Measurements from ENCODE around the gene APOA1. TPM values are rescaled to one million over a fixed set of nuclear protein-coding genes. Genes with fewer than 3 reads are reported as not detected.

APOA1 gene
- polyA plus RNA-seq, 4 donors: 99.5 to 171 (median 133) TPM

DNA sequence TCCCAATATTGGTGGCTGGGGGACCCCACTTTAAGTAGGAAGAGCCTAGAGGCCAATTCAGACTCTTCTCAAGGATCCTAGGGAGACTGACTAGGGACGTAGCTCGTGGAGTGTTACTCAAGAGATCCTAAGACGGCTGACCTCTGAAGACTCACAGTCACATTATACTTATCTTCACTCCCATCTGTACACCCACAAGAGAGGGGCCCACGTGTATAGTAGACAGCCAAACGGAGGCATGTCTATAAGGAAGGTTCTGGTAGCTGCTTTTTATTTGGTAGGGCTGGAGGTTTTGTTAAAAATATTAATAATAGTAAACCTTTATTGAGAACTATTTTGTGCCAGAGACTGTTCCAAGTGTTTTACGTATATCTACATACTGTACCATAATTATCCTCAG lies 22.9 kb upstream of the APOA1 start:
- no peak for DNase-seq (ENCODE audit: low read depth in 4 of 4, low spot score in 2 of 4)

DNA sequence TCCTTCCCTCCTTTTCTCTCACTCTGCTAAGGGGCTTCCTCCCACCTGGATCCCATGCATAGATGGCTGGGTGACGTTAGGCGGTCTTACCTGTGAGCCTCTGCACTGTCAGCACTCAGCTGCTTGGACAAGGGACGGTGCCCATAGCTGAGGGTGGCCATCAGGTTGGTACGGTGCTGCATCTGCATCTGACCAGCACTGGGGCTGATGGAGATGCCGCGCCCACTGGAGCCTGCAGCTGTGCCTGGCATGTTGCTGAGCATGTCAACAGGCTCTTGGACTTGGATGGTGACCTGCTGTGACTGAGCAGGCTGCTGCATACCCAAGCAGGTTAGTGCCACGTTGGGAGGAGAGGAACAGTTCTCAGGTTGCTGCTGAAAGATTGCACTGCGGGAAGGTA lies 21.8 kb upstream of the APOA1 start:
- DNase-seq (ENCODE audit: low read depth in 4 of 4, low spot score in 2 of 4): no peak

GRCh38 chr11:116857936-116858335 lies 20.5 kb upstream of the APOA1 start:
- no peak for DNase-seq (ENCODE audit: low read depth in 4 of 4, low spot score in 2 of 4)

- DNase-seq (ENCODE audit: low read depth in 4 of 4, low spot score in 2 of 4): no peak
Measured at GRCh38 chr11:116857316-116857715, 19.9 kb upstream of the APOA1 start.

DNA sequence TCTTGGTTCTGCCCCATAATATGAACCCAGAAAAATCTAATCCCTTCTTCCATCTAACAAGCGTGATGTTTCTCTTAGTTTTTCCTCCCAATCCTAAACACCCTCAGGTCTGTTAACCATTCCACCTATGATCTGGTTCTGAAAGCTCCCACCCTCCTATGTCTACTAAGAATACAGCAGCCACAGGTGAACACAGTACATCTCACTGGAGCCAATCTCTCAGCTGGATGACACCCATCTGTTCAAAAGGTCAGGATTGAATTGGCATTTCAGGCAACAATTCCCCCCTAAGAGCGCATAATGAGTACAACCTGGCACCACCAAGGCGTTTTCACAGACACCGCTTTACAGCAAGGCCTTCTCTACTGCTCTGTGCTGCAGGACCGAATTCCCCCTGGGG lies 19.0 kb upstream of the APOA1 start:
- no peak for DNase-seq (ENCODE audit: low read depth in 4 of 4, low spot score in 2 of 4)

- DNase-seq (ENCODE audit: low read depth in 4 of 4, low spot score in 2 of 4): no peak
Measured at GRCh38 chr11:116855413-116855812, 18.0 kb upstream of the APOA1 start.

DNA sequence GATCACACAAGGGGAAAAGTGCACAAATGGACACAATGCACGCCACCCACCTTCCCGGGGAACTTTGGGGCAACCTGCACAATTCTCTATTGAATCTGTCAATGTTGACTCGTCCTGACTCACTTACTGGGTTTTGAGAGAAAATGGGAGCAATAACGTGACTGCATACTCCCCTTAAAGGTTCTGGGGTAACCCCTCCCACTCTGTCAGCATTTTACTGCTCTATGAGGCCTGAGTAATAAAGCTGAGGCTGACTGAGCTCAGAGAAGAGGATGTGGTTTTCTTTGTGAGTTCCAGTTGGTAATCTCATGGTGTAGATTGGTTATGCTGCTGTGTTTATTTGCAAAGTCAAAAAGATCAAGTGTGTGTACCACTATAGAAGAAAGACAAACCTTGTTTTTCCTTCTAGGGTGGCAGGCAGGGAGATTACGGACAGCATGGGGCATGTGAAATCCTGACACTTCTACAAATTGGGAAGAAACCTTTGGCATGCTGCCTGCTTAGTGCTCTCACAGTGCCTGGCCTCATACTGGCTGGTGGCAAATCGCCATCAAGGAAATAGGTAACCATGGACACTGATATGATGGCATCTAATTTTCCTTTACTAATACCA lies 16.1 kb upstream of the APOA1 start:
- DNase-seq (ENCODE audit: low read depth in 4 of 4, low spot score in 2 of 4): no peak

GRCh38 chr11:116852261-116853031 lies 15.0 kb upstream of the APOA1 start:
- no peak for DNase-seq (ENCODE audit: low read depth in 4 of 4, low spot score in 2 of 4)

DNA sequence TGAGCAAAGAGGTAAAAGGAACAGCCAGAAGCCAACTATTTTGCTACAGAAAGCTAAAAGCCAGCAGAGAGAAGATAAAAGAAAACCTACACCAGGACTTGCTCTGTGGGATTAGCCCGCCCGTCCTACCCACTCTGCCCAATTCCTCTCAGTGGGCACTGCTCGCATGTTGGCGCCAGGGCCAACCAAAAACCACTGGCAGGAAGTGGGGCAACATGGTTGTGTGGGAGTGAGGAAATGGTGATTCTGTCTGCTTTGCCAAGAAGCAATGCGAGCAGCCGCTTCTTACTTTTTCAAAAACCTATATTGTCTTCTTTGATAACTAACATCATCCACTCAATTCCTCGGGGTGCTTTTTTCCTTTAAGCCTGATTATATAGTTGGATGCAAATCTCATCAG lies 14.2 kb upstream of the APOA1 start:
- no peak for DNase-seq (ENCODE audit: low read depth in 4 of 4, low spot score in 2 of 4)

DNA sequence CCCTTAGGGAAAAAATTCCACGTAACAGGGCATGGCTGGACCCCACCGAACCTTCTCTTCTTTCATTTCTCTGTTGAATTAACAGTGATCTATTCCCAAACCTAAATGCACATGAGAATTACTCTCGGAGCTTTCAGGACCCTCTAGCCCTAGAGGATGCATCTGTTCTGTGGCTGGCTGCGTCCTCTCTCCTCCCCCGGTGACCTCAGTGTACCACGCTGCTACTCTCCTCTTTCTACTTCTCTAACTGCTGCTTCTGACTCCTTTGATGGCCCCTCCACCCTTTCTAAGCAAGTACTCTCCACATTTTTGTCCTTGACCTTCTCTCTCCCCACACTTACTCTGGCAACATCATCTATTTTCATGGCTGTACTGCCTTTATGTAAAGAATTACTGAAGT lies 12.1 kb upstream of the APOA1 start:
- DNase-seq (ENCODE audit: low read depth in 4 of 4, low spot score in 2 of 4): no peak

GRCh38 chr11:116849060-116849459 lies 11.6 kb upstream of the APOA1 start:
- DNase-seq (ENCODE audit: low read depth in 4 of 4, low spot score in 2 of 4): no peak

- no peak for DNase-seq (ENCODE audit: low read depth in 4 of 4, low spot score in 2 of 4)
Measured at GRCh38 chr11:116847612-116848011, 10.2 kb upstream of the APOA1 start.

- no peak for DNase-seq (ENCODE audit: low read depth in 4 of 4, low spot score in 2 of 4)
Measured at GRCh38 chr11:116844722-116845121, 7.3 kb upstream of the APOA1 start.

- DNase-seq (ENCODE audit: low read depth in 4 of 4, low spot score in 2 of 4): no peak
Measured at GRCh38 chr11:116843661-116844060, 6.2 kb upstream of the APOA1 start.

- DNase-seq (ENCODE audit: low read depth in 4 of 4, low spot score in 2 of 4): no peak
Measured at GRCh38 chr11:116842909-116843308, 5.5 kb upstream of the APOA1 start.

DNA sequence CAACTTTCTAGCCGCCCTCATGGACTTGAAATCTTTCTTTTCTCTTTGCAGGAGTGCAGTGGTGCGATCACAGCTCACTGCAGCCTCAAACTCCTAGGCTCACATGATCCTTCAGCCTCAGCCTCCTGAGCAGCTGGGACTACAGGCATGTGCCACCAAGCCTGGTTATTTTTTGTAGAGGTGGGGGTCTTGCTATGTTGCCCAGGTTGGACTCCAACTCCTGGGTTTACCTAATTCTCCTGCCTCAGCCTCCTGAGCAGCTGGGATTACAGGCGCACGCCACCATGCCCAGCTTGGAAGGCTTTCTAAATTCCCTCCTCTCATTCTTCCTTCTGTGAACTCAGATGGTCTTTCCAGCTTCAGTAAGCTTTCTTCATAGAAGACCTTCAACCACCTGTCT lies 4.7 kb upstream of the APOA1 start:
- no peak for DNase-seq (ENCODE audit: low read depth in 4 of 4, low spot score in 2 of 4)

GRCh38 chr11:116840746-116841296 lies 3.4 kb upstream of the APOA1 start:
- no peak for DNase-seq (ENCODE audit: low read depth in 4 of 4, low spot score in 2 of 4)

DNA sequence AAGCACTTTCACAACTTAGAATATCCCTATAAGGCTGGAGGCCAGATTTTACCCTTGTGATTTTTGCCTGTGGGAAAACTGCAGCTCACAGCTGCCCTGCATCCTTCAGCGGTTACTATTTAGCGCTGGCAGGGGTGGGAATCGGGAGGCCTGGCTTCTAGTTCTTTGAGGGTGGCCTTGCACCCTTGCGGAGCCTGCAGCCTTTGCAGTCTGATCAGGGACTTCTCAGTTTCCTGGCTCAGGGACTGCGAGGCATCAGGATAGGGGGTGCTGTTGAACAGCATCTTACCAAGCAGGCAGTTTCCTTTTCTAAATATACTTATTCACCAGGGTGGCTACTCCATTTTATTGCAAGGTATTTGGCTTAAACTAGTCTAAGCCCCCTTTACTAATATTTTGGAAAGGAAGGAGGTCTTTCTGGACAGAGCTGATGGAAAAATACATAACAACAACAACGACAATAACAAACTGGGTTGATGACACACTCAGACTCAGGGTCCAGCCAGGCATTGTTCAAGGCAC lies 2.9 kb upstream of the APOA1 start:
- DNase-seq (ENCODE audit: low read depth in 4 of 4, low spot score in 2 of 4): no peak

GRCh38 chr11:116838321-116839084 lies 1.1 kb upstream of the APOA1 start:
- no peak for DNase-seq (ENCODE audit: low read depth in 4 of 4, low spot score in 2 of 4)

DNA sequence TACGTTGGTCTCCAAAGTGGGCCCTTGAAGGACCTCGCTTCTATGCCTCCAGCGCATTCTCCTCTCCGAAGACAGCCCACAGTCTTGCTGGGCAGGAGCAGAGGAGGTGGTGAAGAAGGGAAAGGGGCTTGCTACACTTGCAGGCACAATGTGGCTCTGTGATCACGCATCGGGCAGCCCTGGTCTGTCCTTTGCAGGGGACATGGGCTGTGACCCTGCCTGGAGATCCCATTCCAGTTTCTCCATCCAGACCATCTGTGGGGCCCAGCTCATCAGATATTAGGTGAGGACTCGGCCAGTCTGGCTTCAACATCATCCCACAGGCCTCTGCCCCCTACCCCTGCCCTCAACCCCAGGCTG lies 810 bp downstream of the APOA1 start:
- DNase-seq (ENCODE audit: low read depth in 4 of 4, low spot score in 2 of 4): no peak

Data from left renal cortex interstitium (tissue), 4 donors.